Medulla oblongata (tissue), 1 donor: ENCODE results near the gene BUD23.

Experiments
- DNase-seq: peaks from one replicate; pipeline ENCODE4 v3.0.0-alpha.2; 2015; ENCODE audit errors: extremely low spot score

The BUD23 gene

GRCh38 chr7:73741600-73741999 is 58.2 kb downstream of the BUD23 start:
- DNase-seq, result no peak

- DNase-seq, result no peak
Observed at GRCh38 chr7:73742338-73742752, 58.9 kb downstream of the BUD23 start.

DNA sequence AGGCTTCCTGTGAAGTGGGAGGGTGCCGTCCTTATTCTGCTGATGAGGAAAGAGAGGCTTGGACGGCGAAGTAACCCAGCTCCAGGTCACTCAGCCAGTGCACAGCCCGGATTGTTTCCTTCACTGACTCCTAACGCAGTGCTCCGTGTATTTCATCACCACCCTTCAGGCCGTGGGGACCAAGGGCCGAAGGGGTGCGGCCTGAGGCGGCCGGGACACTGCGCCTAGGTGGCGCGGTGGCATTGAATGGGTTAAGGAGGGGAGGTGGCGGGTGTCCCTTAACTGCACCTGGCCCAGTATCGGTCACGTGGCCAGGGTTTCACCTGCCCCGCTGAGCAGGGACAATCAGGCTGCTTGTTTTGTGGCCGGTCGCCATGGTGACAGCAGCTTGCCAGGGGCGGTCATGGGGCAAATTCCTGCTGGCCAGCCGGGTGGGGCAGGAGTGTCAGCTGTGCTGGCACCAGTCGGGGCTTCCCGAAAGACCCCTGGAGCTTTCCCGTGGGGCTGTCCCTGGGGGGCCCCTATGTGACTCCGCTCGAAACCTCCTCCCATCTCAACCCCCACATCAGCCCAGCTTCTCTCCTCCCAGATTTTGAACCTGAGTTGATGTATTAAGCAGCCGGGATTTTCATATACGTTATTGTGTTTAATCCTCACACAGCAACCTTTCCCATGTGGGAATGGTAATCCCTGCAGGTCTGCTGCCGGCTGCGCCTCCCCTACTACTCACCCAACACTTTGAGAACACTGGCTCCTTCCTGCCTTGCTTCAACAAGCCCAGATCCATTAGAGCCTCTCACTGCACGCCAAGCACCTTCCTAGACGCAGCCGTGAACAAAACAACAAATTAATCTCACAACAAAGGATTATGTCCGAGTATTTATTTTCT is 59.6 kb downstream of the BUD23 start:
- peak; percentile 45 for DNase-seq

GRCh38 chr7:73746378-73746777 is 63.0 kb downstream of the BUD23 start:
- no peak for DNase-seq
